Left lobe of liver (tissue), 2 donors: ENCODE measurements around the gene NRN1L. TPM values are rescaled to one million over a fixed set of nuclear protein-coding genes. Genes with fewer than 3 reads are reported as not detected.

Experiments used
- ATAC-seq: fragments of 200-7000 bp; cut with Tn5 transposase; one replicate; pipeline ENCODE4 v1.9.1; 2020; ENCODE audit warnings: mild to moderate bottlenecking, moderate library complexity
- DNase-seq: peaks from one replicate; pipeline ENCODE4 v3.0.0-alpha.2; 2020; ENCODE audit warnings: low spot score
- total RNA-seq: library from RNA; stranded (reverse); gene quantifications from one replicate; pipeline ENCODE4 v1.2.1, GENCODE V29; 2021
- donor health status: DM: no; HTN: no; CAD: no; lungs with moderate emphysema.
- donor health status: DM: no; HTN: yes; CAD: no.

NRN1L gene
- total RNA-seq, 1 donor from 2014 or later: 0.88 TPM

- no peak for ATAC-seq
- DNase-seq: no peak
These were observed 3.0 kb upstream of the NRN1L start for GRCh38 chr16:67881621-67882161.

- peak; percentile 38 for ATAC-seq
- peak; percentile 61 for DNase-seq
These were observed 2.1 kb upstream of the NRN1L start for GRCh38 chr16:67882374-67883145.

GRCh38 chr16:67883146-67883871 lies 1.4 kb upstream of the NRN1L start:
- DNase-seq (no peak), ATAC-seq (no peak)

GRCh38 chr16:67883872-67884261 lies 818 bp upstream of the NRN1L start:
- DNase-seq: peak; percentile 71
- peak; percentile 76 for ATAC-seq

GRCh38 chr16:67885545-67885944 lies 860 bp downstream of the NRN1L start:
- ATAC-seq: no peak
- no peak for DNase-seq

GRCh38 chr16:67885976-67886375 lies 1.3 kb downstream of the NRN1L start:
- no peak for ATAC-seq
- DNase-seq: no peak

- no peak for DNase-seq
- no peak for ATAC-seq
These were observed 1.7 kb downstream of the NRN1L start for GRCh38 chr16:67886387-67886786.

GRCh38 chr16:67888331-67888730 lies 3.6 kb downstream of the NRN1L start:
- DNase-seq (no peak), ATAC-seq (no peak)

GRCh38 chr16:67892375-67892774 lies 7.7 kb downstream of the NRN1L start:
- ATAC-seq: no peak
- DNase-seq: no peak

GRCh38 chr16:67892899-67893742 lies 8.4 kb downstream of the NRN1L start, which contains the start of gene PSKH1:
Gene PSKH1 (plus strand): TSS chr16:67893254. CDS start chr16:67908750, 15,496 bp downstream.
- ATAC-seq: peak; percentile 98

GRCh38 chr16:67893743-67894399 lies 9.2 kb downstream of the NRN1L start:
- ATAC-seq (peak; percentile 6), DNase-seq (no peak)

More at GRCh38 chr16:67892899-67893742, 8.4 kb downstream of the NRN1L start, which contains the start of gene PSKH1:
- DNase-seq: peak; percentile 97

GRCh38 chr16:67897231-67897630 lies 12.5 kb downstream of the NRN1L start:
- DNase-seq (no peak), ATAC-seq (no peak)

GRCh38 chr16:67901734-67902133 lies 17.0 kb downstream of the NRN1L start:
- ATAC-seq: peak; percentile 57
- DNase-seq: no peak

- no peak for ATAC-seq
- DNase-seq: no peak
These were observed 18.1 kb downstream of the NRN1L start for GRCh38 chr16:67902831-67903230.

GRCh38 chr16:67907397-67908180 lies 22.9 kb downstream of the NRN1L start:
- ATAC-seq: peak; percentile 96

GRCh38 chr16:67909056-67909742 lies 24.5 kb downstream of the NRN1L start:
- DNase-seq (no peak), ATAC-seq (no peak)

More at GRCh38 chr16:67907397-67908180, 22.9 kb downstream of the NRN1L start:
- DNase-seq: peak; percentile 83

- ATAC-seq: no peak
- DNase-seq: no peak
These were observed 25.5 kb downstream of the NRN1L start for GRCh38 chr16:67910158-67910557.

GRCh38 chr16:67914758-67915495 lies 30.2 kb downstream of the NRN1L start:
- peak; percentile 77 for DNase-seq
- ATAC-seq: peak; percentile 67
